OCI-LY7 (cell line): ENCODE measurements around the gene C16orf92. TPM values are rescaled to one million over a fixed set of nuclear protein-coding genes. Genes with fewer than 3 reads are reported as not detected.

ENCODE experiments used
- BruUV-seq: library from RNA; stranded (reverse); fragments of 400-500 nt; replicated peaks from 2 replicates; lab custom pipeline; 2021; lab: Mats Ljungman, UMichigan
- CTCF ChIA-PET: fragments of 300-600 bp; sonication (Branson Sonifier 250); formaldehyde crosslinking; loops from one replicate; lab custom pipeline; 2022; ENCODE audit warnings: antibody characterized with exemption; ENCODE audit not compliant: unreplicated experiment; lab: Charles Lee
- POLR2A ChIA-PET: fragments of 300-600 bp; sonication (Branson Sonifier 250); formaldehyde crosslinking; loops from one replicate; lab custom pipeline; 2022; ENCODE audit warnings: antibody characterized with exemption; lab: Charles Lee
- DNase-seq: peaks from one replicate; pipeline ENCODE4 v3.0.0-alpha.2; 2015; ENCODE audit warnings: low spot score
- H2AFZ ChIP-seq: fragments of 200-600 bp; sonication (generic), shearing (Covaris generic); 2 replicates; pipeline ENCODE4 v1.6.1; 2014; ENCODE audit warnings: mild to moderate bottlenecking, antibody characterized with exemption, low read length, moderate library complexity
- H3K27ac ChIP-seq: fragments of 200-600 bp; sonication (generic); 2 replicates; pipeline ENCODE4 v1.5.1; 2014; ENCODE audit warnings: mixed run types, low read depth, mild to moderate bottlenecking, moderate library complexity, low read length, inconsistent platforms; ENCODE audit not compliant: poor library complexity, severe bottlenecking
- H3K36me3 ChIP-seq: fragments of 200-600 bp; sonication (generic); 2 replicates; pipeline ENCODE4 v1.6.1; 2014; ENCODE audit warnings: mild to moderate bottlenecking, antibody characterized with exemption, low read length, moderate library complexity, mixed read lengths; ENCODE audit not compliant: insufficient read depth
- H3K4me1 ChIP-seq: fragments of 200-600 bp; sonication (generic); 2 replicates; pipeline ENCODE4 v1.5.1; 2014; ENCODE audit warnings: mild to moderate bottlenecking, low read length; ENCODE audit not compliant: insufficient read depth, poor library complexity, severe bottlenecking
- H3K4me2 ChIP-seq: fragments of 200-600 bp; sonication (generic); 2 replicates; pipeline ENCODE4 v1.6.1; 2014; ENCODE audit warnings: mild to moderate bottlenecking, low read length
- H3K4me3 ChIP-seq: fragments of 200-600 bp; sonication (generic); 2 replicates; pipeline ENCODE4 v1.5.1; 2014; ENCODE audit warnings: mild to moderate bottlenecking, low read depth, low read length; ENCODE audit not compliant: poor library complexity, severe bottlenecking
- H3K79me2 ChIP-seq: fragments of 200-600 bp; sonication (generic); 2 replicates; pipeline ENCODE4 v1.6.1; 2016; ENCODE audit warnings: low read depth, mild to moderate bottlenecking, low read length, moderate library complexity, mixed read lengths; ENCODE audit not compliant: insufficient read depth
- H3K9me2 ChIP-seq: fragments of 200-600 bp; sonication (generic); 2 replicates; pipeline ENCODE4 v1.6.1; 2016; ENCODE audit warnings: mild to moderate bottlenecking, low read length, mixed read lengths; ENCODE audit not compliant: insufficient read depth
- H3K9me3 ChIP-seq: fragments of 200-600 bp; sonication (generic); 2 replicates; pipeline ENCODE4 v1.6.1; 2014; ENCODE audit warnings: mild to moderate bottlenecking, mixed run types, low read length, mixed read lengths
- H4K20me1 ChIP-seq: fragments of 200-600 bp; sonication (generic); 2 replicates; pipeline ENCODE4 v1.6.1; 2014; ENCODE audit warnings: mild to moderate bottlenecking, antibody characterized with exemption, low read length, moderate library complexity, mixed read lengths; ENCODE audit not compliant: insufficient read depth
- EZH2phosphoT487 ChIP-seq: fragments of 200-600 bp; sonication (generic); IDR thresholded peaks from 2 replicates; pipeline ENCODE4 v1.6.1; 2018; ENCODE audit warnings: low read depth, borderline replicate concordance, mild to moderate bottlenecking, mixed run types, antibody characterized with exemption, low read length, moderate library complexity, mixed read lengths
- intact Hi-C: fragments of 100-400 bp; cut with micrococcal nuclease; formaldehyde crosslinking; loops from one replicate; pipeline ENCODE4 v1.10.0; 2022; ENCODE audit not compliant: unreplicated experiment
- total RNA-seq, 2 experiments: library from RNA; depleted of rRNA in 1 of 2; stranded (reverse); fragments of >200 nt in 1 of 2; shearing (Covaris generic) in 1 of 2; gene quantifications; 2 replicates each; pipeline ENCODE4 v1.2.3, GENCODE V29; 2014 to 2022
- TF ChIP-seq, protein P1 (sequence below): fragments of 200-600 bp; sonication (generic); conservative IDR thresholded peaks from 2 replicates; pipeline ENCODE4 v1.5.1; 2014; ENCODE audit warnings: mild to moderate bottlenecking, antibody characterized with exemption, low read length, moderate library complexity, mixed read lengths

Gene C16orf92
- total RNA-seq, 2 experiments from 2014 or later: not detected

- BruUV-seq: no TSS peak
- DNase-seq: no peak
- POLR2A ChIA-PET: interaction anchor here (1.3 kb wide), 1 partner anchor 11 kb away, joined by 4 read pairs; no protein-coding TSS in a partner anchor
- Histone ChIP-seq H3K36me3 (peaks cover 97% of the 10 kb centered on the region), H3K4me3 (no peak overlapping the region), H3K4me1 (no peaks in the 10 kb centered on the region), H3K4me2 (no peak overlapping the region), H2AFZ (no peak overlapping the region), H3K79me2 (no peaks in the 10 kb centered on the region), H3K9me2 (no peaks in the 10 kb centered on the region), H3K27ac (no peak overlapping the region), H3K9me3 (no peaks in the 10 kb centered on the region), H4K20me1 (no peaks in the 10 kb centered on the region)
- CTCF ChIA-PET: no interaction called here
- intact Hi-C loops: no loop called here
- TF ChIP-seq, protein P1, sequence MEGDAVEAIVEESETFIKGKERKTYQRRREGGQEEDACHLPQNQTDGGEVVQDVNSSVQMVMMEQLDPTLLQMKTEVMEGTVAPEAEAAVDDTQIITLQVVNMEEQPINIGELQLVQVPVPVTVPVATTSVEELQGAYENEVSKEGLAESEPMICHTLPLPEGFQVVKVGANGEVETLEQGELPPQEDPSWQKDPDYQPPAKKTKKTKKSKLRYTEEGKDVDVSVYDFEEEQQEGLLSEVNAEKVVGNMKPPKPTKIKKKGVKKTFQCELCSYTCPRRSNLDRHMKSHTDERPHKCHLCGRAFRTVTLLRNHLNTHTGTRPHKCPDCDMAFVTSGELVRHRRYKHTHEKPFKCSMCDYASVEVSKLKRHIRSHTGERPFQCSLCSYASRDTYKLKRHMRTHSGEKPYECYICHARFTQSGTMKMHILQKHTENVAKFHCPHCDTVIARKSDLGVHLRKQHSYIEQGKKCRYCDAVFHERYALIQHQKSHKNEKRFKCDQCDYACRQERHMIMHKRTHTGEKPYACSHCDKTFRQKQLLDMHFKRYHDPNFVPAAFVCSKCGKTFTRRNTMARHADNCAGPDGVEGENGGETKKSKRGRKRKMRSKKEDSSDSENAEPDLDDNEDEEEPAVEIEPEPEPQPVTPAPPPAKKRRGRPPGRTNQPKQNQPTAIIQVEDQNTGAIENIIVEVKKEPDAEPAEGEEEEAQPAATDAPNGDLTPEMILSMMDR: no peak
- no peak for TF ChIP-seq EZH2phosphoT487
These were observed 36.8 kb upstream of the C16orf92 start for GRCh38 chr16:29986231-29986630.

DNA sequence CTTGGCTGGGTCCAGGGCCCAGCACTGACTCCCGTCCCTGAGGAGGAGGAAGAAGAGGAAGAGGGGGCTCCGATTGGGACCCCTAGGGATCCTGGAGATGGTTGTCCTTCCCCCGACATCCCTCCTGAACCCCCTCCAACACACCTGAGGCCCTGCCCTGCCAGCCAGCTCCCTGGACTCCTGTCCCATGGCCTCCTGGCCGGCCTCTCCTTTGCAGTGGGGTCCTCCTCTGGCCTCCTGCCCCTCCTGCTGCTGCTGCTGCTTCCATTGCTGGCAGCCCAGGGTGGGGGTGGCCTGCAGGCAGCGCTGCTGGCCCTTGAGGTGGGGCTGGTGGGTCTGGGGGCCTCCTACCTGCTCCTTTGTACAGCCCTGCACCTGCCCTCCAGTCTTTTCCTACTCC is 36.1 kb upstream of the C16orf92 start:
- no peak overlapping the region for H2AFZ ChIP-seq
- H4K20me1 ChIP-seq: no peaks in the 10 kb centered on the region
- no peak for TF ChIP-seq EZH2phosphoT487
- TF ChIP-seq, protein P1: no peak
- no peaks in the 10 kb centered on the region for H3K9me2 ChIP-seq
- no peak overlapping the region for H3K27ac ChIP-seq
- peaks cover 97% of the 10 kb centered on the region for H3K36me3 ChIP-seq
- POLR2A ChIA-PET: no interaction called here
- no peak overlapping the region for H3K4me3 ChIP-seq
- CTCF ChIA-PET: no interaction called here
- H3K79me2 ChIP-seq: no peaks in the 10 kb centered on the region
- intact Hi-C loops: no loop called here
- no TSS peak for BruUV-seq
- DNase-seq: no peak
- no peaks in the 10 kb centered on the region for H3K4me1 ChIP-seq
- H3K4me2 ChIP-seq: no peak overlapping the region
- no peaks in the 10 kb centered on the region for H3K9me3 ChIP-seq

GRCh38 chr16:29987371-29988085 is 35.5 kb upstream of the C16orf92 start:
- ChIA-PET CTCF (no interaction called here), POLR2A (no interaction called here)
- no peaks in the 10 kb centered on the region for H3K4me1 ChIP-seq
- no peaks in the 10 kb centered on the region for H3K9me2 ChIP-seq
- H3K79me2 ChIP-seq: no peaks in the 10 kb centered on the region
- intact Hi-C loops: no loop called here
- no peak overlapping the region for H3K27ac ChIP-seq
- no peaks in the 10 kb centered on the region for H3K9me3 ChIP-seq
- no TSS peak for BruUV-seq
- no peak overlapping the region for H2AFZ ChIP-seq
- TF ChIP-seq, protein P1: no peak
- no peak for TF ChIP-seq EZH2phosphoT487
- no peak for DNase-seq
- H4K20me1 ChIP-seq: no peaks in the 10 kb centered on the region
- peaks cover 97% of the 10 kb centered on the region for H3K36me3 ChIP-seq
- no peak overlapping the region for H3K4me2 ChIP-seq
- H3K4me3 ChIP-seq: no peak overlapping the region
